OCI-LY1 (cell line): ENCODE data around the gene DRAP1.

ENCODE experiments used
- EZH2 ChIP-seq: fragments of 200-600 bp; sonication (generic), shearing (Covaris generic); IDR thresholded peaks from 2 replicates; pipeline ENCODE4 v1.8.0; 2017; ENCODE audit warnings: borderline replicate concordance, mixed run types, mild to moderate bottlenecking, antibody characterized with exemption, low read length, moderate library complexity, mixed read lengths
- TF ChIP-seq, protein P1 (sequence below): fragments of 200-600 bp; sonication (generic), shearing (Covaris generic); IDR thresholded peaks from 2 replicates; pipeline ENCODE4 v1.5.1; 2017; ENCODE audit warnings: mild to moderate bottlenecking, antibody characterized with exemption, low read length, moderate library complexity, mixed read lengths

DNA sequence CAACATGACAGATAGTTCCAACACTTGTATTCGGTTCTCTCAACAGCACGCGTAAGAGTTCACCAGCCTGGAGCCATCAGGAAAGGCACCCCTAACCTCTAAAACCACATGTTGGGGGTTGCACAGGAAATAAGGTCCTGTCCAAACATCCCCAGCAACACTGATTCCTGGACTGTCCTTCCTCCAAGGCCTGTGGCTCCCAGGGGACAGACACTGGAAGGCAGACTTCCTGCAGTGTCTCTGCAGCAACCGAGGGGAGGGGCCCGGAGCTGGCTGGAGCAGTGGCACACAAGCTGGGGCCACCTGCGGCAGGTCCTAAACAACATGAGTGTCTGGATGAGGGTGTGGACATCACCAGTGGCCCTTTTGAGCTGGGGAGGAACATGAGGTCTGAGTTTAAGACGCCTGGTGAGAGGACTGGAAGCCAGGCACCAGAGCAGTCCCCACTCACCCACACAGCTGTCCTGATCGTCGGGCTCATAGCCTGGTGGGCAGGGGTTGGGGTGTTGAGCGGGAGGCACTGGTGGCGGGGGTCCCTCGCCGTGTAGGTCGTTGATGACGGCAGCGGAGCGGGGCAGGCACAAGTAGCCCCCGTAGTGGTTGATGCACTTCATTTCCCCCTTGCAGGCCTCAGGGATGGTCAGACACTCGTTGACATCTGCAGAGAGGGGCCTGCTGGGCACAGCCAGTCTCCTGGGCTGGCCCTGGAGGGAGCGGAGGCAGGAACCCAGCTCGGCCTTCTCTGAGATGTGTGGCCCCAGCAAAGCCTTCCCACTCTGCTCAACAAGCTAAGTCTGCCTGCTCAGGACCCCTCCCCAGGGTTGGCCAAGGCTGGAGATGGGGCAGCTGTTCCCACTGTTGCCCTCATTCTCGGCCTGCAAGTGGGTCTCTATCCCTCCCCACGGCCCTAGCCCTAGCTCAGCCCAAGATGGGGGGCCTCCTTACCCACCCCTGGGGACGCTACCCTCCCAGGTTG, 48.2 kb upstream of the DRAP1 start:
- TF ChIP-seq, protein P1, sequence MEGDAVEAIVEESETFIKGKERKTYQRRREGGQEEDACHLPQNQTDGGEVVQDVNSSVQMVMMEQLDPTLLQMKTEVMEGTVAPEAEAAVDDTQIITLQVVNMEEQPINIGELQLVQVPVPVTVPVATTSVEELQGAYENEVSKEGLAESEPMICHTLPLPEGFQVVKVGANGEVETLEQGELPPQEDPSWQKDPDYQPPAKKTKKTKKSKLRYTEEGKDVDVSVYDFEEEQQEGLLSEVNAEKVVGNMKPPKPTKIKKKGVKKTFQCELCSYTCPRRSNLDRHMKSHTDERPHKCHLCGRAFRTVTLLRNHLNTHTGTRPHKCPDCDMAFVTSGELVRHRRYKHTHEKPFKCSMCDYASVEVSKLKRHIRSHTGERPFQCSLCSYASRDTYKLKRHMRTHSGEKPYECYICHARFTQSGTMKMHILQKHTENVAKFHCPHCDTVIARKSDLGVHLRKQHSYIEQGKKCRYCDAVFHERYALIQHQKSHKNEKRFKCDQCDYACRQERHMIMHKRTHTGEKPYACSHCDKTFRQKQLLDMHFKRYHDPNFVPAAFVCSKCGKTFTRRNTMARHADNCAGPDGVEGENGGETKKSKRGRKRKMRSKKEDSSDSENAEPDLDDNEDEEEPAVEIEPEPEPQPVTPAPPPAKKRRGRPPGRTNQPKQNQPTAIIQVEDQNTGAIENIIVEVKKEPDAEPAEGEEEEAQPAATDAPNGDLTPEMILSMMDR, result no peak
- TF ChIP-seq EZH2, result no peak
